GM12878 (cell line): ENCODE measurements around the gene GGCT. TPM values are rescaled to one million over a fixed set of nuclear protein-coding genes. Genes with fewer than 3 reads are reported as not detected.

ENCODE experiments used
- ATAC-seq: fragments of 200-7000 bp; cut with Tn5 transposase; 3 replicates; pipeline ENCODE4 v1.9.1; 2020; ENCODE audit warnings: mild to moderate bottlenecking, moderate library complexity
- BruUV-seq: library from RNA; stranded (reverse); fragments of 400-500 nt; replicated peaks from 2 replicates; lab custom pipeline; 2021; lab: Mats Ljungman, UMichigan
- CTCF ChIA-PET: fragments of 300-600 bp; sonication (Branson Sonifier 250); formaldehyde crosslinking; extraction: SDS; loops from one replicate; lab custom pipeline; 2021; ENCODE audit warnings: inconsistent platforms; lab: Yijun Ruan, JAX
- POLR2A ChIA-PET: fragments of 350-600 bp; formaldehyde crosslinking; extraction: SDS; loops from one replicate; lab custom pipeline; 2021; ENCODE audit warnings: inconsistent platforms; lab: Charles Lee
- RAD21 ChIA-PET: fragments of 300-600 bp; sonication (Branson Sonifier 250); formaldehyde crosslinking; loops from one replicate; lab custom pipeline; 2023; ENCODE audit warnings: antibody characterized with exemption; ENCODE audit not compliant: unreplicated experiment; lab: Charles Lee
- SMC1A ChIA-PET: fragments of 300-600 bp; sonication (Branson Sonifier 250); formaldehyde crosslinking; loops from one replicate; lab custom pipeline; 2023; ENCODE audit not compliant: unreplicated experiment, uncharacterized antibody; lab: Charles Lee
- DNase-seq: peaks from one replicate; pipeline ENCODE4 v3.0.0-alpha.2; 2011; ENCODE audit warnings: low read depth, low spot score
- FAIRE-seq: peaks from 3 replicates; lab custom pipeline; 2011; peaks lifted over from hg19 to GRCh38; lab: Jason Lieb, UNC
- H2AFZ ChIP-seq: 2 replicates; pipeline ENCODE4 v1.6.0; 2011; ENCODE audit warnings: low read depth, low read length, control low read depth; ENCODE audit not compliant: control insufficient read depth
- H3K27ac ChIP-seq: 2 replicates; pipeline ENCODE4 v1.5.1; 2011; ENCODE audit warnings: control low read depth; ENCODE audit not compliant: control insufficient read depth, insufficient read depth
- H3K27me3 ChIP-seq, 2 experiments: replicated peaks in 1 of 2; 2 replicates each; pipeline versions ENCODE4 v1.6.0 to v1.6.1; 2011; ENCODE audit warnings: low read length in 1 of 2; ENCODE audit not compliant: control insufficient read depth in 2 of 2, insufficient read depth in 2 of 2
- H3K36me3 ChIP-seq, 2 experiments: 2 replicates each; pipeline ENCODE4 v1.5.1; 2011; ENCODE audit warnings: low read length in 1 of 2; ENCODE audit not compliant: control insufficient read depth in 2 of 2, insufficient read depth in 2 of 2
- H3K4me1 ChIP-seq: 2 replicates; pipeline ENCODE4 v1.6.1; 2011; ENCODE audit warnings: mild to moderate bottlenecking, low read length, moderate library complexity, mixed read lengths; ENCODE audit not compliant: control insufficient read depth, insufficient read depth
- H3K4me2 ChIP-seq: 2 replicates; pipeline ENCODE4 v1.6.0; 2011; ENCODE audit warnings: control low read depth; ENCODE audit not compliant: control insufficient read depth, insufficient read depth
- H3K4me3 ChIP-seq: fragments of 200-600 bp; sonication (generic); 2 replicates; pipeline ENCODE4 v1.5.1; 2016
- H3K79me2 ChIP-seq: 2 replicates; pipeline ENCODE4 v1.6.0; 2011; ENCODE audit warnings: low read length; ENCODE audit not compliant: control insufficient read depth, insufficient read depth
- H3K9ac ChIP-seq: 2 replicates; pipeline ENCODE4 v1.8.0; 2011; ENCODE audit warnings: low read length, control low read depth, mixed read lengths; ENCODE audit not compliant: control insufficient read depth, insufficient read depth
- H3K9me3 ChIP-seq: replicated peaks from 3 replicates; pipeline ENCODE4 v1.5.1; 2011; ENCODE audit warnings: mild to moderate bottlenecking, low read length; ENCODE audit not compliant: control insufficient read depth, insufficient read depth
- H4K20me1 ChIP-seq: 2 replicates; pipeline ENCODE4 v1.6.0; 2011; ENCODE audit not compliant: control insufficient read depth, insufficient read depth
- BMI1 ChIP-seq: fragments of 450-650 bp; IDR thresholded peaks from 2 replicates; pipeline ENCODE4 v1.6.1; 2016; ENCODE audit warnings: mild to moderate bottlenecking, moderate library complexity, borderline replicate concordance
- CBX3 ChIP-seq: fragments of 200-600 bp; sonication (generic); IDR thresholded peaks from 2 replicates; pipeline ENCODE4 v1.6.1; 2016; ENCODE audit warnings: low read depth, borderline replicate concordance
- CBX5 ChIP-seq: sonication (generic); IDR thresholded peaks from 2 replicates; pipeline ENCODE4 v1.6.1; 2016; ENCODE audit warnings: low read depth, moderate library complexity, mild to moderate bottlenecking, inconsistent platforms
- CHD1 ChIP-seq: IDR thresholded peaks from 2 replicates; pipeline ENCODE4 v1.6.1; 2012; ENCODE audit warnings: low read depth, low read length, improper control_type of control experiment
- ELK1 ChIP-seq: IDR thresholded peaks from 2 replicates; pipeline ENCODE4 v1.6.1; 2012; ENCODE audit warnings: low read depth, low read length, improper control_type of control experiment
- FOXM1 ChIP-seq: IDR thresholded peaks from 2 replicates; pipeline ENCODE4 v1.6.1; 2012; ENCODE audit warnings: low read depth, mild to moderate bottlenecking, inconsistent platforms, low read length, moderate library complexity
- IRF4 ChIP-seq: IDR thresholded peaks from 2 replicates; pipeline ENCODE4 v1.6.1; 2011; ENCODE audit warnings: low read depth, low read length
- IRF5 ChIP-seq: fragments of 450-650 bp; IDR thresholded peaks from 2 replicates; pipeline ENCODE4 v1.6.1; 2017; ENCODE audit warnings: borderline replicate concordance
- JUNB ChIP-seq: IDR thresholded peaks from 2 replicates; pipeline ENCODE4 v1.6.1; 2016; ENCODE audit warnings: antibody characterized with exemption, mild to moderate bottlenecking
- MEF2A ChIP-seq: IDR thresholded peaks from 2 replicates; pipeline ENCODE4 v1.6.1; 2011; ENCODE audit warnings: low read depth, mild to moderate bottlenecking, low read length, moderate library complexity; ENCODE audit not compliant: insufficient read depth
- NFIC ChIP-seq: IDR thresholded peaks from 2 replicates; pipeline ENCODE4 v1.6.1; 2012; ENCODE audit warnings: low read depth, mild to moderate bottlenecking, inconsistent platforms, low read length, moderate library complexity
- NFYB ChIP-seq: IDR thresholded peaks from 2 replicates; pipeline ENCODE4 v1.6.1; 2011; ENCODE audit warnings: low read depth, mild to moderate bottlenecking, low read length, improper control_type of control experiment, moderate library complexity; ENCODE audit not compliant: insufficient read depth
- POLR2AphosphoS5 ChIP-seq: IDR thresholded peaks from 2 replicates; pipeline ENCODE4 v1.6.1; 2011; ENCODE audit warnings: mild to moderate bottlenecking, low read length, inconsistent platforms
- RFX5 ChIP-seq: IDR thresholded peaks from 2 replicates; pipeline ENCODE4 v1.6.1; 2011; ENCODE audit warnings: low read depth, low read length, improper control_type of control experiment
- SREBF2 ChIP-seq: IDR thresholded peaks from 2 replicates; pipeline ENCODE4 v1.6.1; 2012; ENCODE audit warnings: mild to moderate bottlenecking, low read length
- TCF12 ChIP-seq: IDR thresholded peaks from 2 replicates; pipeline ENCODE4 v1.6.1; 2011; ENCODE audit warnings: low read depth, mild to moderate bottlenecking, low read length
- WGBS: methylation state at CpG from one replicate; pipeline ENCODE4 v1.1.6; 2016; ENCODE audit warnings: low lambda C conversion rate; ENCODE audit not compliant: insufficient replicate concordance, insufficient coverage; ENCODE audit errors: missing lambda C conversion rate; 5-methylcytosine and 5-hydroxymethylcytosine counted together
- in situ Hi-C: fragments of 300-500 bp; cut with MboI; formaldehyde crosslinking; loops from 9 replicates; pipeline ENCODE4 v1.14.3; 2018; ENCODE audit warnings: mixed read lengths
- intact Hi-C: fragments of 100-400 bp; cut with micrococcal nuclease; formaldehyde crosslinking; loops from one replicate; pipeline ENCODE4 v1.14.2; 2022; ENCODE audit not compliant: unreplicated experiment
- polyA plus RNA-seq, 11 experiments: library from polyadenylated mRNA; depleted of rRNA in 4 of 11; unstranded in 6 of 11; stranded (reverse) in 5 of 11; fragments of >200 nt; fragmentation: Nextera tagmentation in 4 of 11; fragmentation: Illumina TruSeq in 1 of 11; extraction: Ambion mirVana in 4 of 11; extraction: Trizol in 1 of 11; gene quantifications; 1 replicate in 1 of 11; 2 replicates in 10 of 11; pipeline versions ENCODE4 v1.2.1 to v1.2.3, GENCODE V29; 2011 to 2016; ENCODE audit warnings: inconsistent platforms in 2 of 11, missing spikeins in 2 of 11, low read depth in 1 of 11
- total RNA-seq, 4 experiments: library from RNA; depleted of rRNA in 3 of 4; stranded (reverse); fragments of >200 nt in 3 of 4; fragmentation: Illumina TruSeq in 1 of 4; extraction: Trizol in 1 of 4; gene quantifications; 2 replicates each; pipeline versions ENCODE4 v1.2.1 to v1.2.3, GENCODE V29; 2013 to 2021
- TF ChIP-seq, protein P1 (sequence below): IDR thresholded peaks from 2 replicates; pipeline ENCODE4 v1.6.1; 2012; ENCODE audit warnings: low read length, inconsistent platforms
- TF ChIP-seq, protein P2 (sequence below): IDR thresholded peaks from 2 replicates; pipeline ENCODE4 v1.6.1; 2012; ENCODE audit warnings: low read depth, low read length, improper control_type of control experiment
- TF ChIP-seq, protein P3 (sequence below): IDR thresholded peaks from 2 replicates; pipeline ENCODE4 v1.6.1; 2011; ENCODE audit warnings: low read depth, mild to moderate bottlenecking, low read length, moderate library complexity, borderline replicate concordance; ENCODE audit errors: extremely low read depth

GGCT gene
- total and polyA plus RNA-seq, 10 of the 15 experiments (the other 5 are each of a cell fraction or from before 2014, with no cell fraction given) = 57.0 to 215 (median 92.3) TPM

DNA sequence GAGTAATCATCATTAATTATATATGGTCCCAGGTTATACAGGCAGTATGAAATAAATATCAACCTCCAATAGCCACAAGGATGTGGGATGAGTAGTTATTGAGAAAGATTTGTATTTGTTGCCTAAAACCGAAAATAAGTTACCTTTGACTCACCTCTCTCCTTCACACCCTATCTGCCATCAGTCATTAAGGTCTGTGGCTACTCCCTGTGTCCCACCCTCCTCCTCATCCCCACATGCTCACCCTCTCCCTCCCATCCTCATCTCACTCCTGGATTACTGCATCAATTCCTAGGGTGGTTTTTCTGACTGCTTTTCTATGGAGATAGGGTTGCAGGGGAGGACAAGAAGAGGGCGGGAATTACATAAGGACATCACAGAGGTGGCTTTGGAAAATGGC lies 9.1 kb upstream of the GGCT start (continued):
- TF ChIP-seq IRF5 = no peak

- FAIRE-seq (no peak), ATAC-seq (peak; percentile 50), DNase-seq (no peak)
- Histone ChIP-seq H3K79me2 (no peaks in the 10 kb centered on the region), H3K4me2 (no peak overlapping the region), H3K36me3 (no peaks in the 10 kb centered on the region), H3K9ac (no peak overlapping the region), H3K9me3 (no peaks in the 10 kb centered on the region; the same call in 2 of the 3 replicates), H3K4me1 (no peaks in the 10 kb centered on the region), H4K20me1 (no peaks in the 10 kb centered on the region), H3K27me3 (no peaks in the 10 kb centered on the region), H3K4me3 (no peak overlapping the region), H3K27ac (no peak overlapping the region), H2AFZ (no peak overlapping the region)
- RAD21 ChIA-PET = interaction anchor here (0.8 to 4.1 kb wide), 4 partner anchors 21 to 347 kb away, joined by 3 to 34 read pairs (median 4); no protein-coding TSS in a partner anchor
- intact Hi-C loops (loop anchor here (2.0 kb wide), 1 partner anchor 229 kb away; no protein-coding TSS in a partner anchor), in situ Hi-C loops (no loop called here)
- CTCF ChIA-PET = interaction anchor here (0.8 to 8.7 kb wide), 14 partner anchors 8 to 622 kb away, joined by 3 to 108 read pairs (median 8); no protein-coding TSS in a partner anchor
- no TSS peak for BruUV-seq
- POLR2A ChIA-PET = no interaction called here
- TF ChIP-seq RFX5 (no peak), POLR2AphosphoS5 (no peak), TCF12 (no peak), JUNB (no peak), CBX5 (no peak), FOXM1 (no peak), MEF2A (no peak), IRF4 (no peak), NFIC (no peak), ELK1 (no peak), BMI1 (no peak), CHD1 (no peak), SREBF2 (no peak), CBX3 (no peak), NFYB (no peak)
- TF ChIP-seq, protein P1, sequence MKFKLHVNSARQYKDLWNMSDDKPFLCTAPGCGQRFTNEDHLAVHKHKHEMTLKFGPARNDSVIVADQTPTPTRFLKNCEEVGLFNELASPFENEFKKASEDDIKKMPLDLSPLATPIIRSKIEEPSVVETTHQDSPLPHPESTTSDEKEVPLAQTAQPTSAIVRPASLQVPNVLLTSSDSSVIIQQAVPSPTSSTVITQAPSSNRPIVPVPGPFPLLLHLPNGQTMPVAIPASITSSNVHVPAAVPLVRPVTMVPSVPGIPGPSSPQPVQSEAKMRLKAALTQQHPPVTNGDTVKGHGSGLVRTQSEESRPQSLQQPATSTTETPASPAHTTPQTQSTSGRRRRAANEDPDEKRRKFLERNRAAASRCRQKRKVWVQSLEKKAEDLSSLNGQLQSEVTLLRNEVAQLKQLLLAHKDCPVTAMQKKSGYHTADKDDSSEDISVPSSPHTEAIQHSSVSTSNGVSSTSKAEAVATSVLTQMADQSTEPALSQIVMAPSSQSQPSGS = no peak
- TF ChIP-seq, protein P2, sequence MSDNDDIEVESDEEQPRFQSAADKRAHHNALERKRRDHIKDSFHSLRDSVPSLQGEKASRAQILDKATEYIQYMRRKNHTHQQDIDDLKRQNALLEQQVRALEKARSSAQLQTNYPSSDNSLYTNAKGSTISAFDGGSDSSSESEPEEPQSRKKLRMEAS = no peak
- TF ChIP-seq, protein P3, sequence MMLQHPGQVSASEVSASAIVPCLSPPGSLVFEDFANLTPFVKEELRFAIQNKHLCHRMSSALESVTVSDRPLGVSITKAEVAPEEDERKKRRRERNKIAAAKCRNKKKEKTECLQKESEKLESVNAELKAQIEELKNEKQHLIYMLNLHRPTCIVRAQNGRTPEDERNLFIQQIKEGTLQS = no peak
- SMC1A ChIA-PET = interaction anchor here (0.8 to 6.5 kb wide), 8 partner anchors 13 to 236 kb away, joined by 3 to 81 read pairs (median 5); no protein-coding TSS in a partner anchor
- WGBS = 92% methylated on average over 1 of the region's 1 CpG
Measured at GRCh38 chr7:30511973-30512662, 7.5 kb upstream of the GGCT start.
